Measurements from ENCODE around the gene CABLES2.

Gene CABLES2

GRCh38 chr20:62416651-62417637 is 9.9 kb upstream of the CABLES2 start:
- no peak for DNase-seq (ENCODE audit: low read depth)
- H3K4me3 ChIP-seq (replicated peaks; ENCODE audit: low read depth, low read length) = no peak overlapping the region
- TF ChIP-seq CTCF (IDR thresholded peaks at IDR 0.05; ENCODE audit: low read length, missing control alignments) = no peak

DNA sequence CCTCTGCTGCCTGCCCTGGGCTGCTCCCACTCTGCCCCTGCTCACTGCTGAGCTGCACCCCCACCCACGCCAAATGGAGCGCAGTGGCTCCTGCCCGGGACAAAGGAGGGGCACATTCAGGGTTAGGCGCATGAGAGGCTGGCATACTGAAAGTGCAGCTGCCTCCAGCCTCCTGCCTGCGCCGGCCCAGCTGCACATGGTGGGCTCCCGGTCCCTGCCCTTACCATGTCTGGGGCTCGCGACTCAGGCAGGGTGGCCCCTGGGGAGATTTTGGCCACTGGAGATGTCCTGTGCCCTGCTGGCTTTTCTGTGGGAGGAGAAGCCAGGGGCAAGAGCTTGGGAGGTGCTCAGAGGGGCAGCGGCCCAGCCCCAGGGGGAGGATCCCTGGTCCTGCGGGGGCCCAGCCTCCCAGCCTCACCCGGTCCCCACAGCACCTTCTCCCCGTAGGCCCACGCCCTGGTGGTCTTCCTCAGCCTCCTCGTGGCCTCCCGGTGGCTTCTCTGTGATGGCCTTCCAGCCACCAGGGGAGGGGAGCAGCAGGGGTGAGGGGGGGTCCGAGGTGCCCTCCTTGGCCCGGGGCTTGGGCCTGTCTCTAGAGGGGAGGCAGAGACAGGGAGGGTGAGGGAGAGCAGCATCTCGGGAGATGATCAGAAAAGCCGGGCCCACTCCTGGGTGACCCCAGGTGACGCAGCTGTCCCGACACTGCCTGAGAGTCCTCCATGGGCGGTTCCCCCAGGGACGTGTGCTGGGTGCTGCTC is 8.4 kb upstream of the CABLES2 start:
- no peak for TF ChIP-seq CTCF (IDR thresholded peaks at IDR 0.05; ENCODE audit: low read length, missing control alignments)
- DNase-seq (ENCODE audit: low read depth) = no peak
- H3K4me3 ChIP-seq (replicated peaks; ENCODE audit: low read depth, low read length) = no peak overlapping the region

DNA sequence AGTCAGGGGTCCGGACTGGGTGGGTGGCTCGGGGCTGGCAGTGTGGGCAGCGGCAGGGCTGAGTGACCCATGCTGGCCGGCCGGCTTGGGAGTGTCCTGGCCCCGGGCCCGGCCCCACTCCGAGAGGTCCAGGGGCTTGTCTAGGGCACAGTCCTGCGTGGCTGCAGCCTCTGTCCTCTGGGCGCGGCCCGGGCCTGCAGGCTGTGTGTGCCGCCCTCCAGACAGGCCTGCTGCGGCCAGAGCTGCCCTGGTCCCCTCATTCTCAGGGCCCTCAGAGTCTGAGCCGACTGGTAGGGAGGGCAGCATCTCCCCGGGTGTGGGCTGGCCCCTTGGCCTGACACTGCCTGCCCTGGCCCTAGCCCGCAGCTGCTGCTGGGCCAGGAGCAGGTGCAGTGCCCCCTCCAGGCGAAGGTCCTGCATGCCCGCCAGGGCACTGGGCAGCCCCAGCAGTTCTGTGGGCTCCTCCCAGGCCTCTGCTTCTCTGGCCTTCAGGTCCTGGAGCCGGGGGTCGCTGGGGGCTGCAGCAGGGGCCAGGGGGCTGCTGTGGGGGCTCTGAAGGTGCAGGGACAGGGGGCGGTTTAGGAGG is 6.9 kb upstream of the CABLES2 start:
- TF ChIP-seq CTCF (IDR thresholded peaks at IDR 0.05; ENCODE audit: low read length, missing control alignments) = no peak
- no peak for DNase-seq (ENCODE audit: low read depth)
- no peak overlapping the region for H3K4me3 ChIP-seq (replicated peaks; ENCODE audit: low read depth, low read length)

DNA sequence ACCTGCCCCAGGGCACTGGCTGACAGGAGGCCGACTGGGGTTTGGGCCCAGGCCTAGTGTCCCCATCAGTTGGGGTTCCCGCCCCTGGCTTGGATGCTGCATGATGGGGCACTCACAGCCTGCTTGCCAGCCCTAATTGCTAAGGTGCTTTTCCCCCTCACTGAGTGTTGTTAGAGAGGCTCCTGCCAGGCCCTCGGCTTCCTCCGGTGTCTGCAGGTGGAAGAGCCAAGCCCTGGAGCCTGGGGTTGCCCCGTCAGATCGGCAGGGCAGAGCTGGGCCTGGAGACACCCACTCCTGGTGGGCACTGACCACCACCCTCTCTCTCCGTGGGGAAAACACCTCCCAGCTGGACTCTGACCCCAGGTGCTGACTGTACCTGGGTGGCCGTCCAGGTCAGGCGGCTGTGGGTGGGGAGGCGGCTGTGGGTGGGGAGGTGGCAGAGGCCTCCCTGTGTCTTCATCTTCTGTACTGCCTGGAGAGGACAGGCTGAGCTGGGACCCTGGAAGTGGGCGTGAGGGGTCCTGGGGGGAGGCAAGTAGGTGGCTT is 6.0 kb upstream of the CABLES2 start:
- DNase-seq (ENCODE audit: low read depth) = no peak
- H3K4me3 ChIP-seq (replicated peaks; ENCODE audit: low read depth, low read length) = no peak overlapping the region
- no peak for TF ChIP-seq CTCF (IDR thresholded peaks at IDR 0.05; ENCODE audit: low read length, missing control alignments)

- H3K4me3 ChIP-seq (replicated peaks; ENCODE audit: low read depth, low read length) = no peak overlapping the region
- TF ChIP-seq CTCF (IDR thresholded peaks at IDR 0.05; ENCODE audit: low read length, missing control alignments) = no peak
- no peak for DNase-seq (ENCODE audit: low read depth)
Observed at GRCh38 chr20:62412194-62413024, 5.3 kb upstream of the CABLES2 start.

Measured in fibroblast of pulmonary artery (primary cell).